Trophoblast cell (in vitro differentiated cells and primary cell): ENCODE results near the gene EPHB2.

Source experiments
- DNase-seq, 2 donors: peaks; one replicate each; pipeline ENCODE4 v3.0.0-alpha.2; 2016
- H2AFZ ChIP-seq: 2 replicates; pipeline ENCODE4 v1.6.1; 2013; ENCODE audit warnings: low read length, moderate library complexity, mild to moderate bottlenecking; ENCODE audit not compliant: insufficient read depth, poor library complexity
- H2AK5ac ChIP-seq: 2 replicates; pipeline ENCODE4 v1.6.1; 2013; ENCODE audit warnings: mild to moderate bottlenecking, low read length
- H2BK120ac ChIP-seq: 2 replicates; pipeline ENCODE4 v1.6.1; 2013; ENCODE audit warnings: low read length, mild to moderate bottlenecking, moderate library complexity; ENCODE audit not compliant: insufficient read depth, poor library complexity
- H2BK12ac ChIP-seq: 2 replicates; pipeline ENCODE4 v1.6.1; 2013; ENCODE audit warnings: mild to moderate bottlenecking, low read length, moderate library complexity
- H2BK5ac ChIP-seq: 2 replicates; pipeline ENCODE4 v1.6.1; 2013; ENCODE audit warnings: low read length, low read depth, moderate library complexity, mild to moderate bottlenecking; ENCODE audit not compliant: poor library complexity
- H3K14ac ChIP-seq: 2 replicates; pipeline ENCODE4 v1.6.1; 2013; ENCODE audit warnings: mild to moderate bottlenecking, low read length
- H3K18ac ChIP-seq: 2 replicates; pipeline ENCODE4 v1.6.1; 2013; ENCODE audit warnings: mild to moderate bottlenecking, low read length
- H3K23ac ChIP-seq: 2 replicates; pipeline ENCODE4 v1.6.1; 2013; ENCODE audit warnings: low read length
- H3K27ac ChIP-seq: 2 replicates; pipeline ENCODE4 v1.5.1; 2013; ENCODE audit warnings: low read depth, mild to moderate bottlenecking, inconsistent platforms, low read length, moderate library complexity
- H3K27me3 ChIP-seq: 2 replicates; pipeline ENCODE4 v1.6.1; 2013; ENCODE audit warnings: inconsistent platforms, mild to moderate bottlenecking, low read length, moderate library complexity; ENCODE audit not compliant: insufficient read depth
- H3K36me3 ChIP-seq, 2 experiments: 1 replicate in 1 of 2; 2 replicates in 1 of 2; pipeline ENCODE4 v1.6.1; 2013; ENCODE audit warnings: low read length in 2 of 2, mild to moderate bottlenecking in 2 of 2, moderate library complexity in 1 of 2; ENCODE audit not compliant: insufficient read depth in 2 of 2, control insufficient read depth in 1 of 2
- H3K4ac ChIP-seq: 2 replicates; pipeline ENCODE4 v1.6.1; 2013; ENCODE audit warnings: low read depth, mild to moderate bottlenecking, low read length, moderate library complexity
- H3K4me1 ChIP-seq, 2 experiments: 1 replicate in 1 of 2; 2 replicates in 1 of 2; pipeline ENCODE4 v1.6.1; 2013; ENCODE audit warnings: low read length in 2 of 2, mild to moderate bottlenecking in 2 of 2, moderate library complexity in 1 of 2; ENCODE audit not compliant: insufficient read depth in 2 of 2, control insufficient read depth in 1 of 2
- H3K4me2 ChIP-seq: 2 replicates; pipeline ENCODE4 v1.6.1; 2013; ENCODE audit warnings: inconsistent platforms, mild to moderate bottlenecking, low read length, moderate library complexity
- H3K4me3 ChIP-seq: 2 replicates; pipeline ENCODE4 v1.5.1; 2013; ENCODE audit warnings: mild to moderate bottlenecking, low read depth, low read length, inconsistent platforms
- H3K79me1 ChIP-seq: one replicate; pipeline ENCODE4 v1.6.1; 2013; ENCODE audit warnings: low read length
- H3K79me2 ChIP-seq: 2 replicates; pipeline ENCODE4 v1.6.1; 2013; ENCODE audit warnings: low read length, mild to moderate bottlenecking; ENCODE audit not compliant: control insufficient read depth, insufficient read depth, poor library complexity
- H3K9ac ChIP-seq: 2 replicates; pipeline ENCODE4 v1.6.1; 2013; ENCODE audit warnings: mild to moderate bottlenecking, low read length
- H3K9me3 ChIP-seq: 2 replicates; pipeline ENCODE4 v1.6.1; 2013; ENCODE audit warnings: low read depth, mild to moderate bottlenecking, control low read depth, inconsistent platforms, low read length; ENCODE audit not compliant: insufficient read depth
- H4K12ac ChIP-seq: 2 replicates; pipeline ENCODE4 v1.6.1; 2013; ENCODE audit warnings: low read depth, mild to moderate bottlenecking, low read length, moderate library complexity
- H4K8ac ChIP-seq: 2 replicates; pipeline ENCODE4 v1.6.1; 2013; ENCODE audit warnings: low read depth, mild to moderate bottlenecking, low read length, moderate library complexity
- H4K91ac ChIP-seq: one replicate; pipeline ENCODE4 v1.6.1; 2013; ENCODE audit warnings: low read depth, mild to moderate bottlenecking, low read length, moderate library complexity
- WGBS: extraction: QIAGEN DNeasy Blood & Tissue Kit; methylation state at CpG from one replicate; pipeline ENCODE4 v1.1.7; 2013; ENCODE audit warnings: missing lambda C conversion rate; ENCODE audit not compliant: insufficient read length, insufficient coverage; ENCODE audit errors: extremely low coverage; 5-methylcytosine and 5-hydroxymethylcytosine counted together

The EPHB2 gene

GRCh38 chr1:22962558-22962957, 251.9 kb downstream of the EPHB2 start:
- no peak overlapping the region for H4K8ac ChIP-seq
- H3K18ac ChIP-seq: no peak overlapping the region
- H2BK12ac ChIP-seq: no peak overlapping the region
- H3K36me3 ChIP-seq: no peaks in the 10 kb centered on the region
- no CpG with 5 or more reads among the region's 3 CpGs for WGBS
- H3K23ac ChIP-seq: no peak overlapping the region
- no peak for DNase-seq
- H3K9me3 ChIP-seq: peaks cover 1% of the 10 kb centered on the region
- peaks cover 3% of the 10 kb centered on the region for H3K27me3 ChIP-seq
- no peak overlapping the region for H3K27ac ChIP-seq
- H3K14ac ChIP-seq: no peak overlapping the region
- H3K9ac ChIP-seq: no peak overlapping the region
- H2AFZ ChIP-seq: no peak overlapping the region
- no peak overlapping the region for H2BK120ac ChIP-seq
- no peak overlapping the region for H2BK5ac ChIP-seq
- H4K12ac ChIP-seq: no peak overlapping the region
- no peaks in the 10 kb centered on the region for H3K79me2 ChIP-seq
- no peaks in the 10 kb centered on the region for H3K79me1 ChIP-seq
- no peak overlapping the region for H2AK5ac ChIP-seq
- no peak overlapping the region for H3K4me2 ChIP-seq
- H4K91ac ChIP-seq: no peak overlapping the region
- no peaks in the 10 kb centered on the region for H3K4me1 ChIP-seq
- H3K4ac ChIP-seq: no peak overlapping the region
- no peak overlapping the region for H3K4me3 ChIP-seq

- H3K9ac ChIP-seq: no peak overlapping the region
- no peak overlapping the region for H4K91ac ChIP-seq
- H2BK5ac ChIP-seq: no peak overlapping the region
- no peak overlapping the region for H3K27ac ChIP-seq
- H4K12ac ChIP-seq: no peak overlapping the region
- no peak overlapping the region for H2BK120ac ChIP-seq
- WGBS: no CpG with 5 or more reads among the region's 10 CpGs
- H3K9me3 ChIP-seq: peaks cover 1% of the 10 kb centered on the region
- no peak overlapping the region for H3K14ac ChIP-seq
- no peak overlapping the region for H2AFZ ChIP-seq
- no peak overlapping the region for H3K4me2 ChIP-seq
- H3K79me2 ChIP-seq: no peaks in the 10 kb centered on the region
- no peak overlapping the region for H3K4me3 ChIP-seq
- no peak for DNase-seq
- no peaks in the 10 kb centered on the region for H3K36me3 ChIP-seq
- H3K4ac ChIP-seq: no peak overlapping the region
- peaks cover 3% of the 10 kb centered on the region for H3K27me3 ChIP-seq
- H3K4me1 ChIP-seq: no peaks in the 10 kb centered on the region
- no peak overlapping the region for H3K18ac ChIP-seq
- no peak overlapping the region for H2AK5ac ChIP-seq
- no peak overlapping the region for H3K23ac ChIP-seq
- H4K8ac ChIP-seq: no peak overlapping the region
- no peaks in the 10 kb centered on the region for H3K79me1 ChIP-seq
- H2BK12ac ChIP-seq: no peak overlapping the region
These were observed 252.5 kb downstream of the EPHB2 start for GRCh38 chr1:22963044-22963677.

- WGBS: no CpG with 5 or more reads among the region's 5 CpGs
- H3K79me2 ChIP-seq: no peaks in the 10 kb centered on the region
- no peak overlapping the region for H2BK120ac ChIP-seq
- H3K9me3 ChIP-seq: peaks cover 1% of the 10 kb centered on the region
- H3K4me2 ChIP-seq: no peak overlapping the region
- H3K79me1 ChIP-seq: no peaks in the 10 kb centered on the region
- no peak overlapping the region for H2AK5ac ChIP-seq
- H3K9ac ChIP-seq: no peak overlapping the region
- DNase-seq: no peak
- no peak overlapping the region for H4K12ac ChIP-seq
- H3K4me3 ChIP-seq: no peak overlapping the region
- H3K14ac ChIP-seq: no peak overlapping the region
- peaks cover under 1 to 2% of the 10 kb centered on the region in 2 experiments for H3K4me1 ChIP-seq
- no peak overlapping the region for H2BK12ac ChIP-seq
- H3K4ac ChIP-seq: no peak overlapping the region
- no peak overlapping the region for H4K91ac ChIP-seq
- no peaks in the 10 kb centered on the region for H3K36me3 ChIP-seq
- H4K8ac ChIP-seq: no peak overlapping the region
- no peak overlapping the region for H2AFZ ChIP-seq
- no peak overlapping the region for H3K23ac ChIP-seq
- H3K27me3 ChIP-seq: peaks cover 3% of the 10 kb centered on the region
- no peak overlapping the region for H2BK5ac ChIP-seq
- no peak overlapping the region for H3K18ac ChIP-seq
- no peak overlapping the region for H3K27ac ChIP-seq
These were observed 255.7 kb downstream of the EPHB2 start for GRCh38 chr1:22966309-22966708.

GRCh38 chr1:22967833-22968232, 257.2 kb downstream of the EPHB2 start:
- H3K79me1 ChIP-seq: no peaks in the 10 kb centered on the region
- H3K4ac ChIP-seq: no peak overlapping the region
- H3K9me3 ChIP-seq: peaks cover 1% of the 10 kb centered on the region
- no peaks in the 10 kb centered on the region for H3K79me2 ChIP-seq
- no peak overlapping the region for H2BK5ac ChIP-seq
- no peak overlapping the region for H3K23ac ChIP-seq
- no peak overlapping the region for H4K91ac ChIP-seq
- no peak overlapping the region for H3K27ac ChIP-seq
- H3K4me2 ChIP-seq: no peak overlapping the region
- peaks cover 3% of the 10 kb centered on the region for H3K27me3 ChIP-seq
- H2AK5ac ChIP-seq: no peak overlapping the region
- no peak overlapping the region for H3K9ac ChIP-seq
- H3K4me1 ChIP-seq: peaks cover 3 to 7% of the 10 kb centered on the region in 2 experiments
- no peak overlapping the region for H2BK12ac ChIP-seq
- H3K18ac ChIP-seq: no peak overlapping the region
- H3K4me3 ChIP-seq: no peak overlapping the region
- H4K8ac ChIP-seq: no peak overlapping the region
- no peak for DNase-seq
- no peak overlapping the region for H2BK120ac ChIP-seq
- H3K36me3 ChIP-seq: no peaks in the 10 kb centered on the region
- H3K14ac ChIP-seq: no peak overlapping the region
- H2AFZ ChIP-seq: no peak overlapping the region
- H4K12ac ChIP-seq: no peak overlapping the region
- WGBS: no CpG with 5 or more reads among the region's 2 CpGs
